T-helper 17 cell (primary cell): Measurements from ENCODE around the gene DLD. TPM values are rescaled to one million over a fixed set of nuclear protein-coding genes. Genes with fewer than 3 reads are reported as not detected.
A peak's percentile ranks its signal among the peaks of the same experiment; 100 is the strongest.

Experiments used
- ATAC-seq: fragments of 150-1000 bp; cut with Tn5 transposase; 2 replicates; pipeline ENCODE4 v1.10.0; 2021; ENCODE audit warnings: mild to moderate bottlenecking, moderate library complexity
- DNase-seq, 3 donors: peaks; one replicate each; pipeline versions ENCODE4 v3.0.0 to v3.0.0-alpha.2; 2020 to 2021
- H3K9me3 ChIP-seq: one replicate; pipeline ENCODE4 v1.7.0; 2013; ENCODE audit warnings: low read length, mild to moderate bottlenecking; ENCODE audit not compliant: control insufficient read depth, poor library complexity, severe bottlenecking
- H3K27ac Mint-ChIP-seq: one replicate; pipeline ENCODE4 v1.8.0; 2022; ENCODE audit warnings: mild to moderate bottlenecking, moderate library complexity, mixed read lengths
- H3K27me3 Mint-ChIP-seq: one replicate; pipeline ENCODE4 v1.8.0; 2022; ENCODE audit warnings: mixed read lengths
- H3K36me3 Mint-ChIP-seq: one replicate; pipeline ENCODE4 v1.8.0; 2022; ENCODE audit warnings: low read depth, mixed read lengths
- H3K4me1 Mint-ChIP-seq: one replicate; pipeline ENCODE4 v1.8.0; 2022; ENCODE audit warnings: mild to moderate bottlenecking, mixed read lengths
- H3K4me3 Mint-ChIP-seq: one replicate; pipeline ENCODE4 v1.8.0; 2022; ENCODE audit warnings: mild to moderate bottlenecking, moderate library complexity, mixed read lengths
- total RNA-seq, 4 donors: library from RNA in 2 of 4; stranded (reverse) in 2 of 4; gene quantifications; one replicate each; pipeline ENCODE4 v1.2.3 and lab custom pipeline; 2022 to 2026

DLD gene
- total RNA-seq, 2 donors from 2014 or later: 49.4 to 64.5 TPM

DNA sequence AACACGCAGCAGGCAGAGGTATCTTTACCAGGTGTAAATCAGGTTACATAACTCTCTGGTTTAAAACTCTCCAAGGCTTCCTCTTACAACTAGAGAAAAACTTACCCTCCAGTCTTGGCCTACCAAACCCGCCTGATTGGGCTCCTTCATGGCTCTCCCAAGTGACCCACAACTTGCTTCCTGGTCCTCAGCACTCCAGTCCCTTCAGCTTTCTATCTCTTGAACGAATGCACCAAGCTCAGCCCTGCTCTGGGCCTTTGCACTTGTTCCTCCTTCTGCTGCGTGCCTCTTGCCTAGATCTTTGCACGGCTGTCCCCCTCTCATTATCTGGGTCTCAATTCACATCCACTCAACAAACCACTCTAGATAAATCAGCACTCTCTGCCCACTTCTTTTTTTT, 32.7 kb upstream of the DLD start:
- no peaks in the 10 kb centered on the region for H3K27me3 Mint-ChIP-seq
- peak overlapping the region; percentile 92 for H3K27ac Mint-ChIP-seq
- H3K36me3 Mint-ChIP-seq: peaks cover 5% of the 10 kb centered on the region
- DNase-seq: no peak
- ATAC-seq: no peak
- H3K9me3 ChIP-seq: peaks cover 4% of the 10 kb centered on the region
- H3K4me3 Mint-ChIP-seq: peak overlapping the region; percentile 55
- H3K4me1 Mint-ChIP-seq: peaks cover 44% of the 10 kb centered on the region

GRCh38 chr7:107860279-107860961, 30.6 kb upstream of the DLD start:
- ATAC-seq (no peak), DNase-seq (no peak)
- Mint-ChIP-seq H3K27me3 (no peaks in the 10 kb centered on the region), H3K4me3 (no peak overlapping the region), H3K36me3 (no peaks in the 10 kb centered on the region), H3K4me1 (peaks cover 34% of the 10 kb centered on the region), H3K27ac (peak overlapping the region; percentile 0)
- peaks cover 4% of the 10 kb centered on the region for H3K9me3 ChIP-seq

GRCh38 chr7:107860981-107861652, 29.9 kb upstream of the DLD start:
- H3K9me3 ChIP-seq: peaks cover 4% of the 10 kb centered on the region
- no peak for DNase-seq
- Mint-ChIP-seq H3K27me3 (no peaks in the 10 kb centered on the region), H3K27ac (no peak overlapping the region), H3K4me3 (no peak overlapping the region), H3K4me1 (peaks cover 39% of the 10 kb centered on the region), H3K36me3 (no peaks in the 10 kb centered on the region)
- ATAC-seq: no peak

GRCh38 chr7:107865956-107866775, 24.8 kb upstream of the DLD start:
- ATAC-seq (no peak), DNase-seq (no peak)
- Mint-ChIP-seq H3K36me3 (peaks cover 2% of the 10 kb centered on the region), H3K27ac (peak overlapping the region; percentile 84), H3K4me1 (peaks cover 23% of the 10 kb centered on the region), H3K4me3 (peak overlapping the region; percentile 28), H3K27me3 (no peaks in the 10 kb centered on the region)
- no peaks in the 10 kb centered on the region for H3K9me3 ChIP-seq

DNA sequence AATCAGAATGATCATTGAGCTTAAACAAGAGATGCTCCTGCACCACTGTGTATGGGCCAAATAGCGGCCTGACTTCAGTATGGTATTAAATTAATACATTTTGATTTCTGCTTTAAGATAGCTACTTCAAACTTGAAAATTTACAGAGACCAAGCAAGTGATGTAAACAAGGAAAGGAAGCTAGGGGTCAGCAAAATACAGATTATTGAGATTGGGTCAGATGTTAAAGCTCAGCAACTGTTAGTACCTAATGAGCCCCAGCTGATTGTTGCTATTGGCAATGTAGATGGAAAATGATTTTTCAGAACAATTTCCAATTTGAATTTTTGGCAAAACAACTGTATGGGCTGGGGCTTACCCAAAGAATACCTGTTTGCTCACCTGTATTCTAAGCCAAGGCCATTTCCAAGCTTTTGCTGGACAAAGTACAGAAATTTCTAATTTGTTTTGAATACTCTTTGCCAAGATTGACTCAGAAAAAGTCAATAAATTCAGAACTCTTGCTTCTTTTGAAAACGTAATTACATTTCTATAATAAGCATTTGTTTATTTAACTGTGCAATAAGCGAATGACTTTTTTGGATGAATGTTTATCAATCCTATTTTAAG, 23.0 kb upstream of the DLD start:
- ATAC-seq (no peak), DNase-seq (no peak)
- no peaks in the 10 kb centered on the region for H3K9me3 ChIP-seq
- Mint-ChIP-seq H3K27ac (no peak overlapping the region), H3K4me3 (no peak overlapping the region), H3K4me1 (peaks cover 24% of the 10 kb centered on the region), H3K27me3 (no peaks in the 10 kb centered on the region), H3K36me3 (peaks cover 2% of the 10 kb centered on the region)

DNA sequence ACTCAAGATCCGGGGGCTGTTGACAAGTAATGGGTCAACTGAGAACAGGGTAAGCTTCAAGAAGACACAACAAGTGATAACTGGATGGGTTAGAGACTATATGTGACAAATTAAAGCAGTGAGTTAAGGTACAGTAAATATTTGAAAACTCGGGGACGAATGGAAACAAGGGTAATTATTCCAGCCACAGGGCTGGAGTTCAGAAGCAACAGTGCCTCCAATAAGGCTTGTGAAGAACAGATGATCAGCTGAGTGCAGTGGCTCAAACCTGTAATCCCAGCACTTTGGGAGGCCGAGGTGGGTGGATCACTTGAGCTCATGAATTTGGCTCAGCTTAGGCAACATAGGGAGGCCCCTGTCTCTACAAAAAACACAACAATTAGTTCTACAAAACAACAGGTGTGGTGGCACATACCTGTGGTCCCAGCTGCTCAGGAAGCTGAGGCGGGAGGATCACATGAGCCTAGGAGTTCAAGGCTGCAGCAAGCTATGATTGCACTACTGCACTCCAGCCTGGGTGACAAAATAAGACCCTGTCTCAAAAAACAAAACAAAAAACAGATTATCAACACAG, 20.5 kb upstream of the DLD start:
- H3K4me3 Mint-ChIP-seq: peak overlapping the region; percentile 61
- H3K36me3 Mint-ChIP-seq: peaks cover 2% of the 10 kb centered on the region
- peak; percentile 51 for ATAC-seq
- peak overlapping the region; percentile 73 for H3K27ac Mint-ChIP-seq
- H3K27me3 Mint-ChIP-seq: no peaks in the 10 kb centered on the region
- H3K4me1 Mint-ChIP-seq: peaks cover 29% of the 10 kb centered on the region
- no peaks in the 10 kb centered on the region for H3K9me3 ChIP-seq
- no peak for DNase-seq

DNA sequence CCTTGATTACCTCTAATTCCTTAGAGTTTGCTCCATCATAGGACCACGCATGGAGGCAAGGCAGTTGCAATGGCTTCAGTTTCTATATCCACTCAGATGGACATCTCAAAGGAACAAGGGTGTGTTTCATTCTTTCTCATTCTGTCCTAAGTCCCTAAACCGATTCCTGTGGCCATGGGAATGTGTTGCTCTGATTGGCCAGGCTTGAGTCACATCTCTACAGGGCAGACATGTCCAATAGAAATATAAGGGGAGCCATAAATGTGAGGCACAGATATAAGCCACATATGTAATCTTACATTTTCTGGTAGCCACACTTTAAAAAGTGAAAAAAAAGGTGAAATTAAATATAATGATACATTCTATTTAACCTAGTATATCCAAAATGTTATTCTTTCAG, 16.9 kb upstream of the DLD start:
- Mint-ChIP-seq H3K36me3 (peaks cover 3% of the 10 kb centered on the region), H3K4me1 (peaks cover 27% of the 10 kb centered on the region), H3K27ac (peak overlapping the region; percentile 14), H3K4me3 (no peak overlapping the region), H3K27me3 (peaks cover 10% of the 10 kb centered on the region)
- DNase-seq: no peak
- no peak for ATAC-seq
- no peaks in the 10 kb centered on the region for H3K9me3 ChIP-seq

- Mint-ChIP-seq H3K27ac (peak overlapping the region; percentile 14), H3K4me3 (no peak overlapping the region), H3K36me3 (peaks cover 3% of the 10 kb centered on the region), H3K4me1 (peaks cover 33% of the 10 kb centered on the region), H3K27me3 (peaks cover 15% of the 10 kb centered on the region)
- DNase-seq (peak in 1 of 3 donors; percentile 6), ATAC-seq (peak; percentile 81)
- H3K9me3 ChIP-seq: no peaks in the 10 kb centered on the region
Observed at GRCh38 chr7:107874605-107875446, 16.2 kb upstream of the DLD start.

DNA sequence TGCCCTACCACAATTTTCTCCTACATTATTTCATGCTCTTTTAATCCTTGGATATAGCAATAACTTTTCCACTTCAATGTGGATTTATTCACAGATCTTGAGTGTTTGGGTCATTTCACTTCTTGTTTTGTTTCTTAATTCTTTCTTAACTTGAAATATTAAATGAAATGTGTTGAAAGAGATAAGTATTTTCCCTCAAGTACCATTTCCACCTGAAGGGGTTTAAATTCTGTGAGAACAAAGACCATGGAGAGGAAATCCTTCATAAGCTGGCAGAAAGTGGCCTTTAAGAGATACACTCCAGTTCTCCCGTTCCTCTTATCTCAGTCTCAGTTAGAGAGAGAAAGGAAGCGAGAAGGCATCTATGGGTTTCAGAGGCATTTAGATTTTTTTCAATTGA, 14.1 kb upstream of the DLD start:
- Mint-ChIP-seq H3K36me3 (peaks cover 2% of the 10 kb centered on the region), H3K27ac (no peak overlapping the region)
- no peak for ATAC-seq

DNA sequence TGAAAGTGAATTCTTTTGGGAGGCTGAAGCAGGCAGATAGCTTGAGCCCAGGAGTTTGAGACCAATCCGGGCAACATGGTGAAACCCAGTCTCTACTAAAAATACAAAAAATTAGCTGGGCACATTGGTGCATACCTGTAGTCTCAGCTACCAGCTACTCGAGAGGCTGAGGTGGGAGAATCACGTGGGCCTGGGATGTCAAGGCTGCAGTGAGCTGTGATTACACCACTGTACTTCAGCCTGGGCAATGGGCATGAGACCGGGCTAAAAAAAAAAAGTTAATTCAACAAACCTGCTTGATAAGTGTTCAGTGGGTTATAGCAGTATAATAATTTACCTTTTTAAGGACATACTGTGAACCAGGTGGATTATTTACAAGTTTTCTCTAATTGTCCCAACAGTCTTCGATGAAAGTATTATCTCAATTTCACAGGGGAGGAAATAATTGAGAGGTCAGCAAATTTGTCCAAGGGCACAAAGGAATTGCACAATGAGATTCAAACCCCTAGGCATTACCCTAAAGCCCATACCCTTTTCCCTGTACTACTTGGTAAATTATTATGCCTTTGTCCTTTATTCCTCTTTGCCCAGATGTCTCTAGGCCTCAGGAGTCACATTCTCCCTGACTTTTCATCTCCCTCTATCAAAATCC, 13.1 kb upstream of the DLD start:
- H3K9me3 ChIP-seq: no peaks in the 10 kb centered on the region
- Mint-ChIP-seq H3K4me3 (no peak overlapping the region), H3K27me3 (peaks cover 31% of the 10 kb centered on the region), H3K27ac (no peak overlapping the region), H3K36me3 (peaks cover 2% of the 10 kb centered on the region), H3K4me1 (peaks cover 19% of the 10 kb centered on the region)
- ATAC-seq: no peak
- DNase-seq: no peak

More for the DNA sequence above, 14.1 kb upstream of the DLD start:
- Mint-ChIP-seq H3K27me3 (peaks cover 22% of the 10 kb centered on the region), H3K4me1 (peaks cover 19% of the 10 kb centered on the region), H3K4me3 (no peak overlapping the region)
- no peak for DNase-seq
- H3K9me3 ChIP-seq: no peaks in the 10 kb centered on the region

DNA sequence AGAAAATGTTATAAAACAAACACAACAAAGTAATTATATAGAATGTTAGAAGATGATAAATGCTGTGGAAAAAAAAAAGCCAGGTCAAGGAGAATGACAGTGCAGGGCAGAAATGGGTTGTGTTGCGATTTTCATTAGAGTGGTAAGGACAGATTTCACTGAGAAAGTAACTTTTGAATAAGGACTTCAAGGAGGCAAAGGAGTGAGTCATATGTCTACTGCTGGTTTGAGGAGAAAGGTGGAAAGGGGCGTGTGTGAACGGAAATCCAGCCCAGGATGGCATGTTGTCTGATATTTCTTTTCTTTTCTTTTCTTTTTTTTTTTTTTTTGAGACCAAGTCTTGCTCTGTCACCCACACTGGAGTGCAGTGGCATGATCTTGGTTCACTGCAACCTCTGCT, 12.3 kb upstream of the DLD start:
- H3K36me3 Mint-ChIP-seq: peaks cover 2% of the 10 kb centered on the region
- ATAC-seq: no peak
- no peak overlapping the region for H3K27ac Mint-ChIP-seq
- no peak for DNase-seq
- peaks cover 33% of the 10 kb centered on the region for H3K27me3 Mint-ChIP-seq
- no peak overlapping the region for H3K4me3 Mint-ChIP-seq
- peaks cover 16% of the 10 kb centered on the region for H3K4me1 Mint-ChIP-seq
- H3K9me3 ChIP-seq: no peaks in the 10 kb centered on the region
